COLO668 (cell line): ENCODE results near the gene SDR42E1.

Source experiments
- DNase-seq: peaks from one replicate; lab custom pipeline; 2025; ENCODE audit not compliant: unreplicated experiment; lab: John Stamatoyannopoulos, UW

SDR42E1 gene

GRCh38 chr16:81940781-81941560, 70.3 kb downstream of the SDR42E1 start:
- no peak for DNase-seq

- no peak for DNase-seq
Observed at GRCh38 chr16:81939164-81940056, 71.9 kb downstream of the SDR42E1 start.
